Left lung (tissue), 10 donors: ENCODE results near the gene TEX51. TPM values are rescaled to one million over a fixed set of nuclear protein-coding genes. Genes with fewer than 3 reads are reported as not detected.

Source experiments
- ATAC-seq: fragments of 200-7000 bp; cut with Tn5 transposase; one replicate; pipeline ENCODE4 v1.9.1; 2020; ENCODE audit warnings: moderate library complexity
- DNase-seq, 4 donors: peaks; one replicate each; pipeline ENCODE4 v3.0.0-alpha.2; 2013 to 2020
- H3K27ac ChIP-seq, 2 donors: fragments of 200-600 bp; sonication (generic) in 1 of 2; one replicate each; pipeline versions ENCODE4 v1.5.0 to v1.8.0; 2020 to 2021
- H3K27me3 ChIP-seq, 2 donors: fragments of 200-600 bp; sonication (generic) in 1 of 2; one replicate each; pipeline versions ENCODE4 v1.5.0 to v1.8.0; 2020 to 2021
- H3K36me3 ChIP-seq, 2 donors: fragments of 200-600 bp; sonication (generic) in 1 of 2; one replicate each; pipeline versions ENCODE4 v1.5.0 to v1.8.0; 2020 to 2021
- H3K4me1 ChIP-seq, 2 donors: fragments of 200-600 bp; one replicate each; pipeline ENCODE4 v1.8.0; 2021
- H3K4me3 ChIP-seq, 2 donors: fragments of 200-600 bp; sonication (generic) in 1 of 2; one replicate each; pipeline versions ENCODE4 v1.5.0 to v1.8.0; 2020 to 2021; ENCODE audit warnings: mild to moderate bottlenecking in 1 of 2
- H3K9me3 ChIP-seq, 2 donors: fragments of 200-600 bp; sonication (generic) in 1 of 2; one replicate each; pipeline versions ENCODE4 v1.5.0 to v1.8.0; 2020 to 2021
- intact Hi-C, 2 donors: fragments of 100-400 bp; cut with DNase I; formaldehyde crosslinking; loops; one replicate each; pipeline versions ENCODE4 v1.11.2 to v1.14.2; 2022
- polyA plus RNA-seq, 6 donors: library from polyadenylated mRNA; unstranded; fragments of 120-200 nt; gene quantifications; one replicate each; pipeline ENCODE4 v1.2.1, GENCODE V29; 2013; ENCODE audit not compliant: insufficient read length in 6 of 6
- total RNA-seq, 2 donors: library from RNA; stranded (reverse); fragmentation: NEBNext Ultra II Directional; extraction: Animal tissue kit (Norgen Biotek cat#: 25700); gene quantifications; one replicate each; pipeline ENCODE4 v1.2.1, GENCODE V29; 2021
- TF ChIP-seq, protein P1 (sequence below), 2 donors: fragments of 200-600 bp; sonication (generic) in 1 of 2; IDR thresholded peaks; one replicate each; pipeline versions ENCODE4 v1.5.0 to v1.8.0; 2021; ENCODE audit warnings: antibody characterized with exemption in 2 of 2
- donor health status: DM: no; HTN: yes; CAD: no.
- donor health status: DM: no; HTN: no; CAD: no.

Gene TEX51
- total and polyA plus RNA-seq, 8 donors, result not detected

DNA sequence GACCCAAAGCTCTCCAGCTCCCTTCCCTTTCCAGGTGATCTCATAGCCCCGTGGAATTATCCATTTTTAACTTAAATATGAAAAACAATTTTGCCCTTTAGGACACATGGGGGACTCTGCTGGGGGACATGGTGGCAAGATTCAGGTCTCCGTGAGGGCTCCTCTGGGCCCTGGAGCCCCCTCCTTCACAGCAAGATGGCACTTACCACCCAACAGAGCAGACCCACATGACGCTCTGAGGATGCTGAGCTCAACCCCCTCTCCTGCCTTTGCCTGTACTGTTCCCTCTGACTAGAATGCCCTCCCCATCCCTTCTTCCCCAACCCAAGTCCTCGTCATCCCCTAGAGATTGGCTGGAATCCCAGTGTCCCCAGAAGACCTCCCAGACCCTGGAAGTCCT lies 17.2 kb downstream of the TEX51 start:
- no peaks in the 10 kb centered on the region for H3K27me3 ChIP-seq
- no peaks in the 10 kb centered on the region for H3K36me3 ChIP-seq
- intact Hi-C loops, result no loop called here
- no peaks in the 10 kb centered on the region for H3K4me1 ChIP-seq
- H3K9me3 ChIP-seq, result no peaks in the 10 kb centered on the region
- no peak overlapping the region for H3K4me3 ChIP-seq
- ATAC-seq (no peak), DNase-seq (no peak)
- TF ChIP-seq, protein P1, sequence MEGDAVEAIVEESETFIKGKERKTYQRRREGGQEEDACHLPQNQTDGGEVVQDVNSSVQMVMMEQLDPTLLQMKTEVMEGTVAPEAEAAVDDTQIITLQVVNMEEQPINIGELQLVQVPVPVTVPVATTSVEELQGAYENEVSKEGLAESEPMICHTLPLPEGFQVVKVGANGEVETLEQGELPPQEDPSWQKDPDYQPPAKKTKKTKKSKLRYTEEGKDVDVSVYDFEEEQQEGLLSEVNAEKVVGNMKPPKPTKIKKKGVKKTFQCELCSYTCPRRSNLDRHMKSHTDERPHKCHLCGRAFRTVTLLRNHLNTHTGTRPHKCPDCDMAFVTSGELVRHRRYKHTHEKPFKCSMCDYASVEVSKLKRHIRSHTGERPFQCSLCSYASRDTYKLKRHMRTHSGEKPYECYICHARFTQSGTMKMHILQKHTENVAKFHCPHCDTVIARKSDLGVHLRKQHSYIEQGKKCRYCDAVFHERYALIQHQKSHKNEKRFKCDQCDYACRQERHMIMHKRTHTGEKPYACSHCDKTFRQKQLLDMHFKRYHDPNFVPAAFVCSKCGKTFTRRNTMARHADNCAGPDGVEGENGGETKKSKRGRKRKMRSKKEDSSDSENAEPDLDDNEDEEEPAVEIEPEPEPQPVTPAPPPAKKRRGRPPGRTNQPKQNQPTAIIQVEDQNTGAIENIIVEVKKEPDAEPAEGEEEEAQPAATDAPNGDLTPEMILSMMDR (IDR thresholded peaks at IDR 0.05), result no peak
- no peak overlapping the region for H3K27ac ChIP-seq

DNA sequence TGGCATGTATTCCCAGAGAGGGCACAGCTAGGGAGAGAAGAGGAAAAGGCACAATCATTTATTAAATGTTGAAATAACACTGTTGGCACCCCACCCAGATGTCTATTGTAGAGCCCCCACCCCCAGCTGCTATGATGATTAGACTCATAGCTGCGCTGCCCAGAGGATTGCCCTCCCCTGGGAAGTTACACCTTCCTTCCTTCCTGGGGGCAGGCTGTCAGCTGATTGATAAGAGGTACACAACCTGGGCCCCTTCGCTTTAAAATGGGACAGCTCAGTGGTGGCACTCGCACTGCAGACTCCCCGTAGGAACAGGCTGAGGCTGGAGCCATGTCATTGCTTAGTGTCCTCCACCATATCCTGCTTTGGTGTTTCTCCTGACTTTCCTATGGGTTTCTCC lies 18.1 kb downstream of the TEX51 start:
- no peaks in the 10 kb centered on the region for H3K36me3 ChIP-seq
- H3K27ac ChIP-seq, result no peak overlapping the region
- no peak for DNase-seq
- no peak for ATAC-seq
- no peak overlapping the region for H3K4me3 ChIP-seq
- H3K27me3 ChIP-seq, result no peaks in the 10 kb centered on the region
- H3K9me3 ChIP-seq, result no peaks in the 10 kb centered on the region
- no peaks in the 10 kb centered on the region for H3K4me1 ChIP-seq
- intact Hi-C loops, result no loop called here
- TF ChIP-seq, protein P1 (IDR thresholded peaks at IDR 0.05), result no peak

DNA sequence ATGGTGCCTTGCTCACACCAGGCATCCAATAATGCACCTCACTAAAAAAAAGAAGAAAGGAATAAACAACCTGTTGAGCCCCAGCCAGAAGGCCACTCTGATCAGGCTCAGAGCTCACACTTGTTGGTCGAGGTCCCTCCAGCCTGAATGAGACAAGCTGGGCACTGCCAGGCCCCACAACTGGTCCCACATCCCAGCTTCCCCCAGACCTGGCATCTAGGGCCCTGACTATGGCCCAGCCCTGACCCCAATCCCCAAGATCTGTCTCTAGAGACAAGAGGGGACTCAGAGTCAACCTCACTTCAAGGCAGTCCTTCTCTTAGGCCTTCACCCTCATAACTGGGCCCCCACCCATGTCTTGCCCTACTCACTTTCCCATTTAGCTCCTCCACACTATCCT lies 22.4 kb downstream of the TEX51 start:
- TF ChIP-seq, protein P1 (IDR thresholded peaks at IDR 0.05), result no peak
- H3K27ac ChIP-seq, result no peak overlapping the region
- no peaks in the 10 kb centered on the region for H3K36me3 ChIP-seq
- H3K9me3 ChIP-seq, result no peaks in the 10 kb centered on the region
- H3K4me1 ChIP-seq, result no peaks in the 10 kb centered on the region
- H3K4me3 ChIP-seq, result no peak overlapping the region
- ATAC-seq, result no peak
- intact Hi-C loops, result no loop called here
- DNase-seq, result no peak
- H3K27me3 ChIP-seq, result no peaks in the 10 kb centered on the region

DNA sequence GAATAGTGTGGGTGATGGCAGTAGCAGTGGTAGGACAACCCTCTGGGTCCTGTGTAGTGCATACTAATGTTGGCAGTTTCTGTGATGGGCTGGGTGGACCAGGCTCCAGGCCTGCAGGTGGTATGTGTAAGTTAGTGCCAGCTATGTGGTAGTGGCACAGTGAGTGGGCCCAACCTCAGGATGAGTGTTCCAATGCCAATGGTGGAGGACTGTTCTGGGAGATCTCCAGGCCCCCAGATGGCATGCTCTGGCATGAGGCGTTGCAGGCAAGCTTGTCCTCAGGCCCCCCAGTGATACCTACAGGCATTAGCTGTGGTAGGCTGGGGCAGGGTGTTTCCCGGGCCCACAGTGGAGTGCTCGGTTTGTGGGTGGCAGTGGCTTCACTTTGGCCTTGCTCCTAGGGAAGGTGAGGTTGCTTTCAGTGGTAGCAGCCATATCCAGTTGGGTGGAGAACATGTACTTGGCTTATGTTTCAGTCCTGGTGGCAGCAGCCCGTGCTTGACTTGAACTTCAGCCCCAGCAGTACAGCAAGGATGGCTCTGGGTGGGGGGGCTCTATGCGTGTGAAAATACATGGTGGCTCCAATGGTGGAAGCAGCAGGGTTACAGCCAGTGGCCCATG lies 32.4 kb downstream of the TEX51 start:
- no peaks in the 10 kb centered on the region for H3K4me1 ChIP-seq
- ATAC-seq (no peak), DNase-seq (no peak)
- no peak overlapping the region for H3K27ac ChIP-seq
- intact Hi-C loops, result no loop called here
- no peak overlapping the region for H3K4me3 ChIP-seq
- TF ChIP-seq, protein P1 (IDR thresholded peaks at IDR 0.05), result no peak
- H3K9me3 ChIP-seq, result peaks cover 0 to 5% of the 10 kb centered on the region in 2 donors
- H3K36me3 ChIP-seq, result no peaks in the 10 kb centered on the region
- no peaks in the 10 kb centered on the region for H3K27me3 ChIP-seq

DNA sequence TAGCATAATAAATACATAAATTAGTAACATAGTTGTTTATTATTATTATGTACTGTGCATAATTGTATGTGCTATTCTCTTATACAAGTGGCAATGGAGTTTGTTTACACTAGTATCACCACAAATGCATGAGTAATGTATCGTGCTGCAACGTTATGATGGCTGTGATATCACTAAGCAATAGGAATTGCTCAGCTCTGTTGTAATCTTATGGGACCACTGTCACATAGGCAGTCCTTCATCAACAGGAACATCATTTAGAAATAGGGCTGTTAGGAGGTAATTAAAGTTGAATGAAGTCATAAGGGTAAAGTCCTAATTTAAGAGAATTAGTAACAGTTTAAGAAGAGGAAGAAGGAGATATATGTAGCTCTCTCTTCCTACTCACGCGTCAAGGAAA lies 33.8 kb downstream of the TEX51 start:
- Histone ChIP-seq H3K36me3 (no peaks in the 10 kb centered on the region), H3K4me1 (no peaks in the 10 kb centered on the region), H3K27ac (no peak overlapping the region), H3K9me3 (no peaks in the 10 kb centered on the region), H3K4me3 (no peak overlapping the region), H3K27me3 (peaks cover 0 to 10% of the 10 kb centered on the region in 2 donors)
- TF ChIP-seq, protein P1 (IDR thresholded peaks at IDR 0.05), result no peak
- intact Hi-C loops, result no loop called here
- ATAC-seq (no peak), DNase-seq (no peak)
